Kidney glomerular epithelial cell (primary cell): ENCODE results near the gene ANTKMT.

Experiments
- DNase-seq: peaks from one replicate; lab custom pipeline; 2025; lab: John Stamatoyannopoulos, UW

Gene ANTKMT

GRCh38 chr16:715477-716199, 5.3 kb upstream of the ANTKMT start:
- DNase-seq, result no peak

GRCh38 chr16:716200-716568, 4.8 kb upstream of the ANTKMT start:
- DNase-seq, result no peak

- no peak for DNase-seq
Observed at GRCh38 chr16:716768-717325, 4.1 kb upstream of the ANTKMT start.

GRCh38 chr16:717450-718245, 3.3 kb upstream of the ANTKMT start:
- no peak for DNase-seq

- no peak for DNase-seq
Observed at GRCh38 chr16:718389-718788, 2.6 kb upstream of the ANTKMT start.

- no peak for DNase-seq
Observed at GRCh38 chr16:718922-719321, 2.0 kb upstream of the ANTKMT start.

- no peak for DNase-seq
Observed at GRCh38 chr16:719815-720446, 1.0 kb upstream of the ANTKMT start.

- DNase-seq, result peak; percentile 47
Observed at GRCh38 chr16:720447-720989, 428 bp upstream of the ANTKMT start.

GRCh38 chr16:721765-722540, 1.0 kb downstream of the ANTKMT start:
- DNase-seq, result no peak

GRCh38 chr16:722835-723633, 2.1 kb downstream of the ANTKMT start:
- DNase-seq, result no peak

- no peak for DNase-seq
Observed at GRCh38 chr16:723695-724094, 2.7 kb downstream of the ANTKMT start.

GRCh38 chr16:724188-725040, 3.5 kb downstream of the ANTKMT start:
- DNase-seq, result no peak

- DNase-seq, result no peak
Observed at GRCh38 chr16:725041-725376, 4.1 kb downstream of the ANTKMT start.

- DNase-seq, result no peak
Observed at GRCh38 chr16:725463-726187, 4.7 kb downstream of the ANTKMT start.

GRCh38 chr16:726188-726437, 5.2 kb downstream of the ANTKMT start:
- no peak for DNase-seq

- DNase-seq, result no peak
Observed at GRCh38 chr16:726438-727290, 5.7 kb downstream of the ANTKMT start, which contains the start of the genes CCDC78 and HAGHL. TSS of gene CCDC78 (minus strand) at chr16:726443. CDS start at chr16:726367, 76 bp downstream. TSS of gene HAGHL (plus strand) at chr16:727106. CDS start at chr16:727510, 404 bp downstream.

- no peak for DNase-seq
Observed at GRCh38 chr16:727291-727977, 6.5 kb downstream of the ANTKMT start.
